PC-3 (cell line): Measurements from ENCODE around the gene MAU2. TPM values are rescaled to one million over a fixed set of nuclear protein-coding genes. Genes with fewer than 3 reads are reported as not detected.

Experiments used
- ATAC-seq: fragments of 200-7000 bp; cut with Tn5 transposase; 2 replicates; pipeline ENCODE4 v1.9.1; 2020; ENCODE audit warnings: mild to moderate bottlenecking, moderate library complexity
- BruUV-seq: library from RNA; stranded (reverse); fragments of 400-500 nt; replicated peaks from 2 replicates; lab custom pipeline; 2021; lab: Mats Ljungman, UMichigan
- CTCF ChIA-PET: fragments of 300-600 bp; sonication (Branson Sonifier 250); formaldehyde crosslinking; loops from one replicate; lab custom pipeline; 2022; ENCODE audit warnings: antibody characterized with exemption; lab: Charles Lee
- POLR2A ChIA-PET: fragments of 300-600 bp; sonication (Branson Sonifier 250); formaldehyde crosslinking; loops from one replicate; lab custom pipeline; 2022; ENCODE audit warnings: antibody characterized with exemption; ENCODE audit not compliant: unreplicated experiment; lab: Charles Lee
- DNase-seq: peaks from one replicate; pipeline ENCODE4 v3.0.0-alpha.2; 2015
- H2AFZ ChIP-seq: fragments of 300-600 bp; sonication (generic); 2 replicates; pipeline ENCODE4 v1.6.0; 2016; ENCODE audit warnings: antibody characterized with exemption, low read length
- H3F3A ChIP-seq: fragments of 300-600 bp; sonication (generic); one replicate; pipeline ENCODE4 v1.6.0; 2017; ENCODE audit warnings: antibody characterized with exemption, low read length, control low read depth, mild to moderate bottlenecking; ENCODE audit not compliant: unreplicated experiment
- H3K27ac ChIP-seq: fragments of 300-600 bp; sonication (generic); 2 replicates; pipeline ENCODE4 v1.5.1; 2016; ENCODE audit warnings: mild to moderate bottlenecking, low read length
- H3K27me3 ChIP-seq: fragments of 300-600 bp; sonication (generic); 2 replicates; pipeline ENCODE4 v1.6.1; 2016; ENCODE audit warnings: low read length, mixed read lengths
- H3K36me3 ChIP-seq: fragments of 300-600 bp; sonication (generic); 2 replicates; pipeline ENCODE4 v1.6.1; 2016; ENCODE audit warnings: low read depth, mixed run types, low read length, mixed read lengths
- H3K4me1 ChIP-seq: fragments of 300-600 bp; sonication (generic); 2 replicates; pipeline ENCODE4 v1.5.1; 2016; ENCODE audit warnings: low read length; ENCODE audit not compliant: insufficient read depth
- H3K4me2 ChIP-seq: fragments of 300-600 bp; sonication (generic); 2 replicates; pipeline ENCODE4 v1.6.0; 2016; ENCODE audit warnings: low read length
- H3K4me3 ChIP-seq: fragments of 300-600 bp; sonication (generic); 2 replicates; pipeline ENCODE4 v1.5.1; 2016; ENCODE audit warnings: mild to moderate bottlenecking, low read length, mixed read lengths
- H3K79me2 ChIP-seq: fragments of 300-600 bp; sonication (generic); 2 replicates; pipeline ENCODE4 v1.6.1; 2017; ENCODE audit warnings: low read length, mixed read lengths
- H3K9ac ChIP-seq: fragments of 300-600 bp; sonication (generic); 2 replicates; pipeline ENCODE4 v1.6.0; 2016; ENCODE audit warnings: mild to moderate bottlenecking, low read length
- H3K9me2 ChIP-seq: fragments of 300-600 bp; sonication (generic); replicated peaks from 2 replicates; pipeline ENCODE4 v1.6.1; 2016; ENCODE audit warnings: mixed run types, low read length, mixed read lengths
- H3K9me3 ChIP-seq: fragments of 300-600 bp; sonication (generic); 2 replicates; pipeline ENCODE4 v1.6.1; 2016; ENCODE audit warnings: low read length, mixed read lengths
- H4K20me1 ChIP-seq: fragments of 300-600 bp; sonication (generic); 2 replicates; pipeline ENCODE4 v1.6.1; 2016; ENCODE audit warnings: low read length, mixed read lengths
- CTCF ChIP-seq: fragments of 300-600 bp; sonication (generic); conservative IDR thresholded peaks from 2 replicates; pipeline ENCODE4 v1.5.1; 2017; ENCODE audit warnings: antibody characterized with exemption, low read depth, mild to moderate bottlenecking, low read length
- EZH2 ChIP-seq: fragments of 300-600 bp; sonication (generic); IDR thresholded peaks from one replicate; pipeline ENCODE4 v1.6.1; 2017; ENCODE audit warnings: antibody characterized with exemption, mild to moderate bottlenecking, low read length; ENCODE audit not compliant: unreplicated experiment
- EZH2phosphoT487 ChIP-seq: fragments of 300-600 bp; sonication (generic); IDR thresholded peaks from 2 replicates; pipeline ENCODE4 v1.6.1; 2018; ENCODE audit warnings: mild to moderate bottlenecking, antibody characterized with exemption, low read length, borderline replicate concordance
- intact Hi-C: fragments of 100-400 bp; cut with micrococcal nuclease; formaldehyde crosslinking; loops from 2 replicates; pipeline ENCODE4 v1.9.0; 2023
- total RNA-seq: library from RNA; depleted of rRNA; stranded (reverse); fragments of >200 nt; gene quantifications from 2 replicates; pipeline ENCODE4 v1.2.3, GENCODE V29; 2014

MAU2 gene
- total RNA-seq, 1 experiment from 2014 or later, result 32.6 TPM

- CTCF ChIA-PET, result no interaction called here
- TF ChIP-seq CTCF (no peak), EZH2 (no peak), EZH2phosphoT487 (no peak)
- intact Hi-C loops, result no loop called here
- H3K79me2 ChIP-seq, result no peaks in the 10 kb centered on the region
- no peak overlapping the region for H3K4me2 ChIP-seq
- H3F3A ChIP-seq, result no peaks in the 10 kb centered on the region
- no peak overlapping the region for H3K27ac ChIP-seq
- no peaks in the 10 kb centered on the region for H4K20me1 ChIP-seq
- H3K9me2 ChIP-seq, result no peaks in the 10 kb centered on the region
- ATAC-seq (no peak), DNase-seq (no peak)
- H3K36me3 ChIP-seq, result peaks cover 28% of the 10 kb centered on the region; the same call in 1 of the 2 replicates
- no peaks in the 10 kb centered on the region for H3K9me3 ChIP-seq
- POLR2A ChIA-PET, result no interaction called here
- H3K4me1 ChIP-seq, result no peaks in the 10 kb centered on the region
- no peak overlapping the region for H2AFZ ChIP-seq
- no peaks in the 10 kb centered on the region for H3K27me3 ChIP-seq
- no peak overlapping the region for H3K4me3 ChIP-seq
- H3K9ac ChIP-seq, result no peak overlapping the region
- no TSS peak for BruUV-seq
Observed at GRCh38 chr19:19345970-19346369, 25.3 kb downstream of the MAU2 start.

- Histone ChIP-seq H3K4me2 (no peak overlapping the region), H3K9me2 (no peaks in the 10 kb centered on the region), H3F3A (no peaks in the 10 kb centered on the region), H3K27me3 (no peaks in the 10 kb centered on the region), H3K9me3 (no peaks in the 10 kb centered on the region), H4K20me1 (no peaks in the 10 kb centered on the region), H2AFZ (no peak overlapping the region), H3K79me2 (no peaks in the 10 kb centered on the region), H3K4me1 (no peaks in the 10 kb centered on the region), H3K36me3 (peaks cover 33% of the 10 kb centered on the region; the same call in 1 of the 2 replicates), H3K9ac (no peak overlapping the region), H3K4me3 (no peak overlapping the region), H3K27ac (no peak overlapping the region)
- DNase-seq (no peak), ATAC-seq (no peak)
- POLR2A ChIA-PET, result no interaction called here
- no TSS peak for BruUV-seq
- TF ChIP-seq EZH2 (no peak), CTCF (no peak), EZH2phosphoT487 (no peak)
- CTCF ChIA-PET, result no interaction called here
- intact Hi-C loops, result no loop called here
Observed at GRCh38 chr19:19347401-19348110, 26.9 kb downstream of the MAU2 start.

GRCh38 chr19:19348266-19348665 is 27.6 kb downstream of the MAU2 start:
- no peaks in the 10 kb centered on the region for H3F3A ChIP-seq

More at GRCh38 chr19:19348266-19348665, 27.6 kb downstream of the MAU2 start:
- ATAC-seq, result no peak
- no peak overlapping the region for H3K4me2 ChIP-seq
- no peaks in the 10 kb centered on the region for H3K4me1 ChIP-seq
- CTCF ChIA-PET, result no interaction called here
- H3K9ac ChIP-seq, result no peak overlapping the region
- no peaks in the 10 kb centered on the region for H3K79me2 ChIP-seq
- H3K9me2 ChIP-seq, result no peaks in the 10 kb centered on the region
- H3K4me3 ChIP-seq, result no peak overlapping the region
- no TSS peak for BruUV-seq
- no peaks in the 10 kb centered on the region for H3K9me3 ChIP-seq
- H2AFZ ChIP-seq, result no peak overlapping the region
- no peaks in the 10 kb centered on the region for H3K27me3 ChIP-seq
- intact Hi-C loops, result no loop called here
- POLR2A ChIA-PET, result no interaction called here
- H3K27ac ChIP-seq, result no peak overlapping the region
- DNase-seq, result no peak
- no peak for TF ChIP-seq EZH2
- TF ChIP-seq EZH2phosphoT487, result no peak
- TF ChIP-seq CTCF, result no peak
- H3K36me3 ChIP-seq, result peaks cover 31% of the 10 kb centered on the region; the same call in 1 of the 2 replicates
- H4K20me1 ChIP-seq, result no peaks in the 10 kb centered on the region
